Subcutaneous preadipocyte (primary cell): ENCODE results near the gene JCHAIN. TPM values are rescaled to one million over a fixed set of nuclear protein-coding genes. Genes with fewer than 3 reads are reported as not detected.

Experiments used
- small RNA-seq: library from RNA; depleted of rRNA; stranded (forward); fragments of <200 nt; gene quantifications from one replicate; pipeline ENCODE3, GENCODE V24; 2012
- total RNA-seq: library from RNA; depleted of rRNA; stranded (reverse); fragments of >200 nt; gene quantifications from 2 replicates; pipeline ENCODE4 v1.2.3, GENCODE V29; 2012

JCHAIN gene
- not detected in 2 replicates for total RNA-seq

GRCh38 chr4:70666369-70666768 is at the start of gene JCHAIN:
TSS of gene JCHAIN (minus strand) at chr4:70666508. CDS start at chr4:70666490, 18 bp downstream.

GRCh38 chr4:70687821-70688794 is 21.8 kb upstream of the JCHAIN start, which contains the start of gene UTP3:
TSS of gene UTP3 (plus strand) at chr4:70688532. CDS start at chr4:70688678, 146 bp downstream.

GRCh38 chr4:70628444-70628843 is 37.9 kb downstream of the JCHAIN start, which contains the start of gene ENAM:
TSS of gene ENAM (plus strand) at chr4:70628744. CDS start at chr4:70629501, 757 bp downstream.

Small RNA genes lying within 50 kb of the gene (small RNA-seq; reads per million reads assigned to genes)
- gene RNU6-520P = not detected
- gene RNU6-784P = 1.6 reads per million, percentile 74 among the genes with 10 or more reads in this experiment

Other genes with a start within 250 kb of the JCHAIN start
- gene MUC7, start 194.3 kb downstream of the JCHAIN start, total RNA-seq = not detected in 2 replicates
- gene AMTN, start 147.9 kb downstream of the JCHAIN start, total RNA-seq = not detected in 2 replicates
- not detected in 2 replicates for gene AMBN, start 74.3 kb downstream of the JCHAIN start, total RNA-seq
- not detected in 2 replicates for gene ENAM, start 37.8 kb downstream of the JCHAIN start, total RNA-seq
- 14.7 and 18.2 TPM in 2 replicates for gene UTP3, start 22.0 kb upstream of the JCHAIN start, total RNA-seq
- 48.9 and 51.6 TPM in 2 replicates for gene RUFY3, start 55.5 kb upstream of the JCHAIN start, total RNA-seq
- gene GRSF1, start 173.4 kb upstream of the JCHAIN start, total RNA-seq = 79.4 and 81.5 TPM in 2 replicates
- 7.3 and 8.8 TPM in 2 replicates for gene MOB1B, start 235.9 kb upstream of the JCHAIN start, total RNA-seq